Stimulated activated naive CD8-positive, alpha-beta T cell treated with anti-CD3 and anti-CD28 coated beads, Interleukin-15, amount 100 ng/mL, for 72 hours (primary cell): Measurements from ENCODE around the gene ZBTB40.

ENCODE experiments used
- ATAC-seq: fragments of 150-1000 bp; cut with Tn5 transposase; 2 replicates; pipeline ENCODE4 v1.10.0; 2021; ENCODE audit warnings: mild to moderate bottlenecking, moderate library complexity
- DNase-seq, 2 donors: peaks; one replicate each; pipeline ENCODE4 v3.0.0; 2021 to 2022
- H3K27ac Mint-ChIP-seq, 2 donors: one replicate each; pipeline ENCODE4 v1.8.0; 2022; ENCODE audit warnings: mild to moderate bottlenecking in 2 of 2, mixed read lengths in 2 of 2, moderate library complexity in 2 of 2
- H3K27me3 Mint-ChIP-seq: one replicate; pipeline ENCODE4 v1.8.0; 2022; ENCODE audit warnings: mixed read lengths
- H3K4me1 Mint-ChIP-seq: one replicate; pipeline ENCODE4 v1.8.0; 2022; ENCODE audit warnings: mild to moderate bottlenecking, mixed read lengths
- H3K4me3 Mint-ChIP-seq, 2 donors: one replicate each; pipeline ENCODE4 v1.8.0; 2022; ENCODE audit warnings: mild to moderate bottlenecking in 2 of 2, mixed read lengths in 2 of 2, moderate library complexity in 1 of 2
- H3K9me3 Mint-ChIP-seq, 2 donors: one replicate each; pipeline ENCODE4 v1.8.0; 2022; ENCODE audit warnings: mixed read lengths in 2 of 2

ZBTB40 gene

GRCh38 chr1:22418312-22418711 lies 33.3 kb upstream of the ZBTB40 start:
- H3K9me3 Mint-ChIP-seq = no peaks in the 10 kb centered on the region
- DNase-seq (no peak), ATAC-seq (no peak)
- no peak overlapping the region for H3K27ac Mint-ChIP-seq
- H3K4me1 Mint-ChIP-seq = no peaks in the 10 kb centered on the region
- peaks cover 63% of the 10 kb centered on the region for H3K27me3 Mint-ChIP-seq
- H3K4me3 Mint-ChIP-seq = no peak overlapping the region

- Mint-ChIP-seq H3K4me1 (no peaks in the 10 kb centered on the region), H3K27me3 (peaks cover 63% of the 10 kb centered on the region), H3K27ac (no peak overlapping the region), H3K9me3 (no peaks in the 10 kb centered on the region), H3K4me3 (no peak overlapping the region)
- ATAC-seq (no peak), DNase-seq (no peak)
These were observed 32.7 kb upstream of the ZBTB40 start for GRCh38 chr1:22418933-22419382.

GRCh38 chr1:22420455-22421053 lies 31.1 kb upstream of the ZBTB40 start:
- peak; percentile 91 for ATAC-seq
- no peak overlapping the region for H3K4me3 Mint-ChIP-seq
- peak; percentile 58 to 66 for DNase-seq
- no peaks in the 10 kb centered on the region for H3K9me3 Mint-ChIP-seq
- no peak overlapping the region for H3K27ac Mint-ChIP-seq
- H3K4me1 Mint-ChIP-seq = no peaks in the 10 kb centered on the region
- H3K27me3 Mint-ChIP-seq = peaks cover 55% of the 10 kb centered on the region

- ATAC-seq (no peak), DNase-seq (no peak)
- H3K9me3 Mint-ChIP-seq = no peaks in the 10 kb centered on the region
- H3K4me3 Mint-ChIP-seq = no peak overlapping the region
- H3K4me1 Mint-ChIP-seq = no peaks in the 10 kb centered on the region
- H3K27ac Mint-ChIP-seq = no peak overlapping the region
- H3K27me3 Mint-ChIP-seq = peaks cover 5% of the 10 kb centered on the region
These were observed 24.9 kb upstream of the ZBTB40 start for GRCh38 chr1:22426781-22427180.

GRCh38 chr1:22428672-22429071 lies 23.0 kb upstream of the ZBTB40 start:
- H3K9me3 Mint-ChIP-seq = no peaks in the 10 kb centered on the region
- no peaks in the 10 kb centered on the region for H3K4me1 Mint-ChIP-seq
- ATAC-seq (peak; percentile 85), DNase-seq (no peak)
- H3K27ac Mint-ChIP-seq = no peak overlapping the region
- H3K27me3 Mint-ChIP-seq = no peaks in the 10 kb centered on the region
- peak overlapping the region; percentile 53 to 73 for H3K4me3 Mint-ChIP-seq

GRCh38 chr1:22431965-22432364 lies 19.7 kb upstream of the ZBTB40 start:
- H3K4me3 Mint-ChIP-seq = no peak overlapping the region
- peaks cover 13% of the 10 kb centered on the region for H3K27me3 Mint-ChIP-seq
- ATAC-seq = no peak

GRCh38 chr1:22434717-22435116 lies 16.9 kb upstream of the ZBTB40 start:
- H3K4me1 Mint-ChIP-seq = no peaks in the 10 kb centered on the region
- no peak overlapping the region for H3K27ac Mint-ChIP-seq
- ATAC-seq = no peak
- H3K4me3 Mint-ChIP-seq = no peak overlapping the region
- H3K27me3 Mint-ChIP-seq = peaks cover 16% of the 10 kb centered on the region
- no peak for DNase-seq
- peaks cover 5 to 6% of the 10 kb centered on the region in 2 donors for H3K9me3 Mint-ChIP-seq

More at GRCh38 chr1:22431965-22432364, 19.7 kb upstream of the ZBTB40 start:
- DNase-seq = no peak
- H3K27ac Mint-ChIP-seq = no peak overlapping the region
- no peaks in the 10 kb centered on the region for H3K9me3 Mint-ChIP-seq
- H3K4me1 Mint-ChIP-seq = no peaks in the 10 kb centered on the region

GRCh38 chr1:22436948-22437347 lies 14.7 kb upstream of the ZBTB40 start:
- no peak for DNase-seq

GRCh38 chr1:22437573-22437972 lies 14.1 kb upstream of the ZBTB40 start:
- Mint-ChIP-seq H3K9me3 (peaks cover 22 to 33% of the 10 kb centered on the region in 2 donors), H3K27me3 (peaks cover 25% of the 10 kb centered on the region), H3K4me3 (no peak overlapping the region), H3K27ac (no peak overlapping the region), H3K4me1 (no peaks in the 10 kb centered on the region)
- DNase-seq = no peak
- ATAC-seq = no peak

More at GRCh38 chr1:22436948-22437347, 14.7 kb upstream of the ZBTB40 start:
- H3K27ac Mint-ChIP-seq = no peak overlapping the region
- peaks cover 19% of the 10 kb centered on the region for H3K27me3 Mint-ChIP-seq
- no peak overlapping the region for H3K4me3 Mint-ChIP-seq
- ATAC-seq = no peak
- peaks cover 18 to 27% of the 10 kb centered on the region in 2 donors for H3K9me3 Mint-ChIP-seq
- no peaks in the 10 kb centered on the region for H3K4me1 Mint-ChIP-seq

- no peaks in the 10 kb centered on the region for H3K4me1 Mint-ChIP-seq
- DNase-seq (no peak), ATAC-seq (no peak)
- peaks cover 22 to 33% of the 10 kb centered on the region in 2 donors for H3K9me3 Mint-ChIP-seq
- no peak overlapping the region for H3K4me3 Mint-ChIP-seq
- H3K27ac Mint-ChIP-seq = no peak overlapping the region
- H3K27me3 Mint-ChIP-seq = peaks cover 17% of the 10 kb centered on the region
These were observed 11.1 kb upstream of the ZBTB40 start for GRCh38 chr1:22440582-22440981.

- no peaks in the 10 kb centered on the region for H3K4me1 Mint-ChIP-seq
- ATAC-seq = no peak
- DNase-seq = no peak
- H3K27me3 Mint-ChIP-seq = peaks cover 11% of the 10 kb centered on the region
- no peak overlapping the region for H3K4me3 Mint-ChIP-seq
- no peak overlapping the region for H3K27ac Mint-ChIP-seq
- H3K9me3 Mint-ChIP-seq = peaks cover 22 to 33% of the 10 kb centered on the region in 2 donors
These were observed 9.3 kb upstream of the ZBTB40 start for GRCh38 chr1:22442212-22442894.

- ATAC-seq = no peak
- H3K27ac Mint-ChIP-seq = no peak overlapping the region
- no peaks in the 10 kb centered on the region for H3K4me1 Mint-ChIP-seq
- H3K4me3 Mint-ChIP-seq = no peak overlapping the region
- H3K27me3 Mint-ChIP-seq = peaks cover 11% of the 10 kb centered on the region
- H3K9me3 Mint-ChIP-seq = peaks cover 22 to 33% of the 10 kb centered on the region in 2 donors
- no peak for DNase-seq
These were observed 8.3 kb upstream of the ZBTB40 start for GRCh38 chr1:22443332-22443731.

GRCh38 chr1:22444856-22445255 lies 6.8 kb upstream of the ZBTB40 start:
- ATAC-seq = no peak

GRCh38 chr1:22447621-22448111 lies 4.0 kb upstream of the ZBTB40 start:
- DNase-seq = no peak
- H3K27ac Mint-ChIP-seq = no peak overlapping the region
- no peak for ATAC-seq
- H3K9me3 Mint-ChIP-seq = peaks cover 6% of the 10 kb centered on the region in 2 donors
- peaks cover 11% of the 10 kb centered on the region for H3K4me1 Mint-ChIP-seq
- H3K4me3 Mint-ChIP-seq = no peak overlapping the region
- H3K27me3 Mint-ChIP-seq = peaks cover 1% of the 10 kb centered on the region

More at GRCh38 chr1:22444856-22445255, 6.8 kb upstream of the ZBTB40 start:
- Mint-ChIP-seq H3K27ac (peak overlapping the region in 1 of 2 donors; percentile 23), H3K27me3 (peaks cover 11% of the 10 kb centered on the region), H3K9me3 (peaks cover 15 to 26% of the 10 kb centered on the region in 2 donors), H3K4me3 (no peak overlapping the region), H3K4me1 (no peaks in the 10 kb centered on the region)
- DNase-seq = no peak

GRCh38 chr1:22449636-22450035 lies 2.0 kb upstream of the ZBTB40 start:
- Mint-ChIP-seq H3K9me3 (peaks cover 6% of the 10 kb centered on the region in 2 donors), H3K4me1 (peaks cover 26% of the 10 kb centered on the region), H3K27ac (no peak overlapping the region), H3K27me3 (no peaks in the 10 kb centered on the region), H3K4me3 (no peak overlapping the region)
- no peak for DNase-seq
- no peak for ATAC-seq

GRCh38 chr1:22450351-22451021 lies 1.2 kb upstream of the ZBTB40 start:
- no peaks in the 10 kb centered on the region for H3K27me3 Mint-ChIP-seq
- H3K9me3 Mint-ChIP-seq = peaks cover 6% of the 10 kb centered on the region in 2 donors
- ATAC-seq (no peak), DNase-seq (no peak)
- peaks cover 34% of the 10 kb centered on the region for H3K4me1 Mint-ChIP-seq
- peak overlapping the region; percentile 26 to 72 for H3K4me3 Mint-ChIP-seq
- H3K27ac Mint-ChIP-seq = peak overlapping the region; percentile 41 to 71
